NCI-H82 treated with DMSO at 0.1 percent for 48 hours (cell line): Measurements from ENCODE around the gene CATSPER2.
"Not testable (repeated sequence)": the region's sequence is repeated elsewhere in the genome, so short reads cannot be mapped to it uniquely, and the experiment has no call there.

Source experiments
- DNase-seq: peaks from one replicate; lab custom pipeline; 2025; ENCODE audit not compliant: unreplicated experiment; lab: John Stamatoyannopoulos, UW

Gene CATSPER2

DNA sequence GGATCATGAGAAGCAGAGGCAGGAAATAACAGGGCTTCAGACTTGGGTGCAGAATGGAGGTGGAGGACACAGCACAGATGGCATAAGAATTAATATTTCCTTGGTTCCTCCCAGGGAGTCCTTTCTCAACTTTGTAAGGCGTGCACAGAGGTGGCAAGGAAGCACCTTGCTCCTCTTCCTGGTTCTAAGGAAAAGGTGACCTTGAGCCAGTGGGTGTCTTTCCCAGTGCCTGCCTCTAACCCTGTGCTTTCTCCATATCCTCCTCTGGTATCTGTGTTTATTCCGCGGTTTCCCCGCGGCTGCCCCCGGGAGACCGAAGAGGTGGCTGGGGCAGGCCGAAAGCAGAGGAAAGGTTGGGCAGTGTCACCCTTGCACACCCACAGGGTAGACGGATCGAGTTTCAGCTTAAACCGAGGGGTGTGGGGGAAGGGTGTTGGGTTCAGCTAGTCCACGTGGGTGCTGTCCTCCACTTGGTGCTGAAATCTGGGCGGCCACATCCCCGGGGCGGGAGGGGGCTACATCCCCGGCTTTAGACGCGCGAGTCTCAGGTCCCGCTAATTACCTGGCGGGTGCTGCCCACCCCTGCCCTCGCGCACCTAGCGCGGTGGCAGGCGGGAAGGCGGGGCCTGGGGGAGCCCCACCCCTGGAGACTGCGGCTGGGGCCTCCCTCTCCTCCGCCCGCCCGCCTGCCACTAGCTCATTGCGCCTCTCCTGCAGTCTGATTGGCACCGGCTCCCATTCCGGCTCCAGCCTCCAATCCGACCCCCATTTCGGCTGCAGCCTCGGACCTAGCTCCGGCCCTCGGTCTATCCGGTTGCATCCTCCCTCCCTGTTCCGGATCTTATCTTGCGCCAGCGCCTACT lies 55.1 kb downstream of the CATSPER2 start, which contains the start of gene CKMT1B:
TSS of gene CKMT1B (plus strand) at position 700 of the 863 bp plus-strand sequence. CDS start 192 bp downstream, outside the sequence.
- not testable (repeated sequence) for DNase-seq

DNA sequence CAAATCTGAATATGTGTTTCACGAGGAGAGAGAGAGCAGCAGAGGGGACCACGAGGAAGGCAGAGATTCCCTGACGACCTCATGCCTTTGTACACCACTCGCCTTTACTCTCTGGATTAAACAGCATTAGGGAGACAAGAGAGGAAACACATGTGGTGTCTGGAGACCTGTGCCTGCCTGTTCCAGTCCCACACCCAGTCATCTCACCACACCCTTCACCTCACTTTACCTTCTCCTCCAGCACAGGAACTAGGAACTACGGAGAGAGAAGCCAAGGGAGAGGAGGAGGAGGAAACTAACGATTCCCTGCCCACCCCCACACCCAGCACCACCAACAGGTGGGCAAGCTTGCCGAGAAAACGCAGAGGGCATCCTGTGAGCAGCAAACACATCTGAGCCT lies 55.8 kb downstream of the CATSPER2 start:
- DNase-seq, result not testable (repeated sequence)

- DNase-seq, result not testable (repeated sequence)
These were observed 58.7 kb downstream of the CATSPER2 start, which contains the start of gene PPIP5K1 for GRCh38 chr15:43589778-43590466. PPIP5K1 (minus strand) TSS chr15:43590208; CDS start chr15:43584504, 5,704 bp downstream.
